SU-DHL-6 (cell line): ENCODE results near the gene ARPC4.

ENCODE experiments used
- H2AFZ ChIP-seq: fragments of 200-600 bp; sonication (generic); 2 replicates; pipeline ENCODE4 v1.6.1; 2014; ENCODE audit warnings: low read depth, mild to moderate bottlenecking, moderate library complexity, mixed read lengths, antibody characterized with exemption, low read length; ENCODE audit not compliant: severe bottlenecking
- H3F3A ChIP-seq: fragments of 200-600 bp; shearing (Covaris generic); 2 replicates; pipeline ENCODE4 v1.6.0; 2016; ENCODE audit warnings: antibody characterized with exemption, mild to moderate bottlenecking; ENCODE audit not compliant: insufficient read depth
- H3K27ac ChIP-seq: fragments of 200-600 bp; sonication (generic); 2 replicates; pipeline ENCODE4 v1.5.1; 2016; ENCODE audit warnings: low read depth, mild to moderate bottlenecking, low read length, moderate library complexity, mixed read lengths
- H3K27me3 ChIP-seq: fragments of 200-600 bp; sonication (generic), shearing (Covaris generic); 2 replicates; pipeline ENCODE4 v1.6.0; 2014; ENCODE audit warnings: mild to moderate bottlenecking, low read length
- H3K36me3 ChIP-seq: fragments of 200-600 bp; sonication (generic); 2 replicates; pipeline ENCODE4 v1.6.1; 2014; ENCODE audit warnings: mild to moderate bottlenecking, low read length, mixed read lengths
- H3K4me2 ChIP-seq: fragments of 300-600, 200-600 bp; shearing (Covaris generic), sonication (generic); 2 replicates; pipeline ENCODE4 v1.6.0; 2014; ENCODE audit warnings: low read length, low read depth, mild to moderate bottlenecking; ENCODE audit not compliant: poor library complexity, severe bottlenecking
- H3K4me3 ChIP-seq: fragments of 200-600 bp; sonication (generic); 2 replicates; pipeline ENCODE4 v1.5.1; 2014; ENCODE audit warnings: antibody characterized with exemption, low read length, mild to moderate bottlenecking, mixed read lengths; ENCODE audit not compliant: insufficient read depth, poor library complexity, severe bottlenecking
- H3K79me2 ChIP-seq: fragments of 200-600 bp; sonication (generic); 2 replicates; pipeline ENCODE4 v1.6.1; 2014; ENCODE audit warnings: mild to moderate bottlenecking, low read length, moderate library complexity; ENCODE audit not compliant: insufficient read depth
- H3K9ac ChIP-seq: fragments of 200-600 bp; sonication (generic); 2 replicates; pipeline ENCODE4 v1.7.0; 2014; ENCODE audit warnings: mild to moderate bottlenecking, low read length
- H3K9me2 ChIP-seq: fragments of 200-600 bp; sonication (generic); replicated peaks from 2 replicates; pipeline ENCODE4 v1.6.1; 2014; ENCODE audit warnings: low read length; ENCODE audit not compliant: insufficient read depth
- H3K9me3 ChIP-seq: fragments of 200-600 bp; sonication (generic); 2 replicates; pipeline ENCODE4 v1.6.1; 2014; ENCODE audit warnings: low read length, mixed read lengths; ENCODE audit not compliant: insufficient read depth
- H4K20me1 ChIP-seq: fragments of 200-600 bp; sonication (generic); 2 replicates; pipeline ENCODE4 v1.6.1; 2014; ENCODE audit warnings: low read depth, mild to moderate bottlenecking, antibody characterized with exemption, low read length, moderate library complexity, mixed read lengths
- CTCF ChIP-seq: fragments of 200-600 bp; sonication (generic); IDR thresholded peaks from one replicate; pipeline ENCODE4 v1.5.1; 2017; ENCODE audit warnings: antibody characterized with exemption, mild to moderate bottlenecking, low read length, moderate library complexity; ENCODE audit not compliant: insufficient read depth, poor library complexity, severe bottlenecking
- EZH2phosphoT487 ChIP-seq: fragments of 200-600 bp; sonication (generic), shearing (Covaris generic); conservative IDR thresholded peaks from 2 replicates; pipeline ENCODE4 v1.6.1; 2018; ENCODE audit warnings: mild to moderate bottlenecking, antibody characterized with exemption, low read length, moderate library complexity, mixed read lengths

Gene ARPC4

GRCh38 chr3:9820946-9821345 is 28.1 kb downstream of the ARPC4 start:
- H3K27me3 ChIP-seq = no peaks in the 10 kb centered on the region
- no peaks in the 10 kb centered on the region for H3K79me2 ChIP-seq

GRCh38 chr3:9825451-9826040 is 32.7 kb downstream of the ARPC4 start:
- no peaks in the 10 kb centered on the region for H3K9me3 ChIP-seq
- 0 out of 2 replicates have a peak, but pooled peaks cover 3% of the 10 kb centered on the region for H3F3A ChIP-seq
- H4K20me1 ChIP-seq = no peaks in the 10 kb centered on the region
- TF ChIP-seq CTCF (no peak), EZH2phosphoT487 (no peak)
- no peak overlapping the region for H3K27ac ChIP-seq
- no peaks in the 10 kb centered on the region for H3K27me3 ChIP-seq
- no peak overlapping the region for H3K4me3 ChIP-seq
- H2AFZ ChIP-seq = no peak overlapping the region
- no peak overlapping the region for H3K4me2 ChIP-seq
- H3K9ac ChIP-seq = no peak overlapping the region
- H3K9me2 ChIP-seq = no peaks in the 10 kb centered on the region
- no peaks in the 10 kb centered on the region for H3K79me2 ChIP-seq
- H3K36me3 ChIP-seq = no peaks in the 10 kb centered on the region

More at GRCh38 chr3:9820946-9821345, 28.1 kb downstream of the ARPC4 start:
- Histone ChIP-seq H3K27ac (no peak overlapping the region), H3K9me3 (no peaks in the 10 kb centered on the region), H3K4me2 (no peak overlapping the region), H2AFZ (no peak overlapping the region), H4K20me1 (no peaks in the 10 kb centered on the region), H3K9me2 (no peaks in the 10 kb centered on the region), H3K4me3 (no peak overlapping the region), H3K9ac (no peak overlapping the region), H3F3A (no peaks in the 10 kb centered on the region), H3K36me3 (no peaks in the 10 kb centered on the region)
- TF ChIP-seq EZH2phosphoT487 (no peak), CTCF (no peak)

- no peak overlapping the region for H3K27ac ChIP-seq
- H3K4me3 ChIP-seq = no peak overlapping the region
These were observed 34.1 kb downstream of the ARPC4 start for GRCh38 chr3:9826815-9827573.

More at GRCh38 chr3:9826815-9827573, 34.1 kb downstream of the ARPC4 start:
- no peaks in the 10 kb centered on the region for H3K9me3 ChIP-seq
- H3F3A ChIP-seq = 0 out of 2 replicates have a peak, but pooled peaks cover 3% of the 10 kb centered on the region
- no peaks in the 10 kb centered on the region for H4K20me1 ChIP-seq
- TF ChIP-seq CTCF = peak; percentile 16
- no peak for TF ChIP-seq EZH2phosphoT487
- H3K79me2 ChIP-seq = no peaks in the 10 kb centered on the region
- H3K27me3 ChIP-seq = no peaks in the 10 kb centered on the region
- no peak overlapping the region for H3K4me2 ChIP-seq
- H3K9me2 ChIP-seq = no peaks in the 10 kb centered on the region
- no peak overlapping the region for H3K9ac ChIP-seq
- no peaks in the 10 kb centered on the region for H3K36me3 ChIP-seq
- no peak overlapping the region for H2AFZ ChIP-seq
